Thymus (tissue), 11 donors: Measurements from ENCODE around the gene ANXA2R. TPM values are rescaled to one million over a fixed set of nuclear protein-coding genes. Genes with fewer than 3 reads are reported as not detected.

Source experiments
- DNase-seq, 9 donors: peaks; one replicate each; pipeline ENCODE4 v3.0.0-alpha.2; 2013; ENCODE audit warnings: low spot score in 9 of 9, low read depth in 6 of 9, missing footprints in 1 of 9
- H3K27ac ChIP-seq, 2 donors: one replicate each; pipeline ENCODE4 v1.5.1; 2013; ENCODE audit warnings: control low read depth in 1 of 2, low read depth in 1 of 2, low read length in 1 of 2, mild to moderate bottlenecking in 1 of 2, moderate library complexity in 1 of 2
- H3K27me3 ChIP-seq, 2 donors: one replicate each; pipeline ENCODE4 v1.5.1; 2013; ENCODE audit warnings: low read length in 1 of 2; ENCODE audit not compliant: control insufficient read depth in 2 of 2, insufficient read depth in 1 of 2
- H3K36me3 ChIP-seq, 2 donors: one replicate each; pipeline ENCODE4 v1.5.1; 2013; ENCODE audit warnings: low read length in 1 of 2, mild to moderate bottlenecking in 1 of 2, moderate library complexity in 1 of 2; ENCODE audit not compliant: control insufficient read depth in 2 of 2, insufficient read depth in 2 of 2
- H3K4me1 ChIP-seq, 2 donors: one replicate each; pipeline ENCODE4 v1.5.1; 2013; ENCODE audit warnings: low read length in 2 of 2; ENCODE audit not compliant: control insufficient read depth in 2 of 2, insufficient read depth in 2 of 2
- H3K4me3 ChIP-seq, 2 donors: one replicate each; pipeline ENCODE4 v1.5.1; 2013; ENCODE audit warnings: low read length in 2 of 2, control low read depth in 1 of 2, mild to moderate bottlenecking in 1 of 2
- H3K9me3 ChIP-seq, 2 donors: one replicate each; pipeline ENCODE4 v1.5.1; 2013; ENCODE audit warnings: low read length in 1 of 2, mild to moderate bottlenecking in 1 of 2; ENCODE audit not compliant: control insufficient read depth in 2 of 2, insufficient read depth in 1 of 2
- WGBS: extraction: QIAGEN DNeasy Blood & Tissue Kit; methylation state at CpG from one replicate; pipeline ENCODE4 v1.1.7; 2013; 5-methylcytosine and 5-hydroxymethylcytosine counted together
- polyA plus RNA-seq: library from polyadenylated mRNA; stranded (reverse); fragments of 200-250 nt; gene quantifications from one replicate; pipeline ENCODE4 v1.2.3, GENCODE V29; 2013
- total RNA-seq: library from RNA; stranded (reverse); fragments of 120-200 nt; gene quantifications from one replicate; pipeline ENCODE4 v1.2.4, GENCODE V29; 2013
- donor health status: healthy.

ANXA2R gene
- total and polyA plus RNA-seq, 2 donors: 18.6 to 68.7 TPM

- 90% methylated on average over 4 of the region's 4 CpGs for WGBS
- Histone ChIP-seq H3K4me3 (no peak overlapping the region), H3K4me1 (peaks cover 4 to 48% of the 10 kb centered on the region in 2 donors), H3K9me3 (peaks cover 0 to 4% of the 10 kb centered on the region in 2 donors), H3K27me3 (peaks cover 0 to 17% of the 10 kb centered on the region in 2 donors), H3K27ac (no peak overlapping the region), H3K36me3 (peaks cover 0 to 2% of the 10 kb centered on the region in 2 donors)
- no peak for DNase-seq
Measured at GRCh38 chr5:43045236-43045635, 5.1 kb upstream of the ANXA2R start.

- peaks cover 0 to 20% of the 10 kb centered on the region in 2 donors for H3K27me3 ChIP-seq
- H3K36me3 ChIP-seq: peaks cover 0 to 2% of the 10 kb centered on the region in 2 donors
- H3K4me1 ChIP-seq: peaks cover 0 to 47% of the 10 kb centered on the region in 2 donors
- H3K9me3 ChIP-seq: peaks cover 0 to 4% of the 10 kb centered on the region in 2 donors
- no peak for DNase-seq
- WGBS: 95% methylated on average over 26 of the region's 26 CpGs
- H3K4me3 ChIP-seq: no peak overlapping the region
- no peak overlapping the region for H3K27ac ChIP-seq
Measured at GRCh38 chr5:43044181-43044914, 4.2 kb upstream of the ANXA2R start.

- Histone ChIP-seq H3K36me3 (peaks cover 0 to 2% of the 10 kb centered on the region in 2 donors), H3K27me3 (peaks cover 0 to 22% of the 10 kb centered on the region in 2 donors), H3K9me3 (peaks cover 0 to 5% of the 10 kb centered on the region in 2 donors), H3K4me3 (peak overlapping the region; percentile 59 to 76), H3K27ac (peak overlapping the region; percentile 96 to 98), H3K4me1 (peaks cover 0 to 53% of the 10 kb centered on the region in 2 donors)
- 4% methylated on average over 7 of the region's 7 CpGs for WGBS
- DNase-seq: no peak
Measured at GRCh38 chr5:43043400-43043756, 3.3 kb upstream of the ANXA2R start.

GRCh38 chr5:43042626-43043399 is 2.7 kb upstream of the ANXA2R start:
- peak; percentile 40 to 91 (median 72) for DNase-seq
- under 1% methylated on average over 58 of the region's 58 CpGs for WGBS
- H3K36me3 ChIP-seq: peaks cover 0 to 2% of the 10 kb centered on the region in 2 donors
- H3K27me3 ChIP-seq: peaks cover 0 to 25% of the 10 kb centered on the region in 2 donors
- peaks cover 5 to 55% of the 10 kb centered on the region in 2 donors for H3K4me1 ChIP-seq
- H3K27ac ChIP-seq: peak overlapping the region; percentile 96 to 98
- peak overlapping the region; percentile 59 to 76 for H3K4me3 ChIP-seq
- peaks cover 0 to 7% of the 10 kb centered on the region in 2 donors for H3K9me3 ChIP-seq

- peaks cover 0 to 9% of the 10 kb centered on the region in 2 donors for H3K9me3 ChIP-seq
- H3K4me3 ChIP-seq: peak overlapping the region; percentile 59 to 76
- peaks cover 7 to 61% of the 10 kb centered on the region in 2 donors for H3K4me1 ChIP-seq
- peaks cover 0 to 27% of the 10 kb centered on the region in 2 donors for H3K27me3 ChIP-seq
- H3K36me3 ChIP-seq: peaks cover 0 to 2% of the 10 kb centered on the region in 2 donors
- H3K27ac ChIP-seq: peak overlapping the region; percentile 96 to 98
- DNase-seq: peak in 6 of 9 donors; percentile 59 to 81 (median 73)
- WGBS: under 1% methylated on average over 44 of the region's 44 CpGs
Measured at GRCh38 chr5:43042176-43042625, 2.1 kb upstream of the ANXA2R start.

GRCh38 chr5:43041669-43042175 is 1.6 kb upstream of the ANXA2R start:
- peaks cover 0 to 11% of the 10 kb centered on the region in 2 donors for H3K9me3 ChIP-seq
- peaks cover 0 to 2% of the 10 kb centered on the region in 2 donors for H3K36me3 ChIP-seq
- peaks cover 0 to 30% of the 10 kb centered on the region in 2 donors for H3K27me3 ChIP-seq
- H3K4me1 ChIP-seq: peaks cover 8 to 63% of the 10 kb centered on the region in 2 donors
- under 1% methylated on average over 33 of the region's 33 CpGs for WGBS
- peak in 5 of 9 donors; percentile 69 to 82 (median 73) for DNase-seq
- H3K4me3 ChIP-seq: peak overlapping the region; percentile 59 to 76
- H3K27ac ChIP-seq: peak overlapping the region; percentile 96 to 98

- H3K27me3 ChIP-seq: peaks cover 0 to 31% of the 10 kb centered on the region in 2 donors
- peak overlapping the region; percentile 59 to 76 for H3K4me3 ChIP-seq
- H3K4me1 ChIP-seq: peaks cover 8 to 66% of the 10 kb centered on the region in 2 donors
- under 1% methylated on average over 18 of the region's 18 CpGs for WGBS
- H3K27ac ChIP-seq: peak overlapping the region; percentile 96 to 98
- DNase-seq: peak in 8 of 9 donors; percentile 55 to 88 (median 60)
- peaks cover 0 to 2% of the 10 kb centered on the region in 2 donors for H3K36me3 ChIP-seq
- peaks cover 0 to 11% of the 10 kb centered on the region in 2 donors for H3K9me3 ChIP-seq
Measured at GRCh38 chr5:43041110-43041668, 1.1 kb upstream of the ANXA2R start.

- H3K4me3 ChIP-seq: peak overlapping the region; percentile 59 to 76
- DNase-seq: peak; percentile 48 to 87 (median 63)
Measured at GRCh38 chr5:43039471-43040286, 440 bp downstream of the ANXA2R start.

More at GRCh38 chr5:43039471-43040286, 440 bp downstream of the ANXA2R start:
- peaks cover 0 to 11% of the 10 kb centered on the region in 2 donors for H3K9me3 ChIP-seq
- 2% methylated on average over 35 of the region's 35 CpGs for WGBS
- H3K4me1 ChIP-seq: peaks cover 8 to 67% of the 10 kb centered on the region in 2 donors
- H3K27ac ChIP-seq: peak overlapping the region; percentile 96 to 98
- peaks cover 0 to 34% of the 10 kb centered on the region in 2 donors for H3K27me3 ChIP-seq
- H3K36me3 ChIP-seq: peaks cover 0 to 1% of the 10 kb centered on the region in 2 donors
